Activated CD8-positive, alpha-beta T cell treated with anti-CD3 and anti-CD28 coated beads for 36 hours (primary cell): ENCODE data around the gene CR2. TPM values are rescaled to one million over a fixed set of nuclear protein-coding genes. Genes with fewer than 3 reads are reported as not detected.
"Not testable (repeated sequence)": the region's sequence is repeated elsewhere in the genome, so short reads cannot be mapped to it uniquely, and the experiment has no call there.

ENCODE experiments used
- ATAC-seq: fragments of 200-7000 bp; cut with Tn5 transposase; one replicate; pipeline ENCODE4 v1.10.0; 2021; ENCODE audit warnings: mild to moderate bottlenecking, moderate library complexity
- CTCF ChIA-PET: fragments of 350-600 bp; sonication (Branson Sonifier 250); formaldehyde crosslinking; loops from one replicate; lab custom pipeline; 2021; ENCODE audit warnings: antibody characterized with exemption; lab: Charles Lee
- POLR2A ChIA-PET: fragments of 350-600 bp; sonication (Branson Sonifier 250); formaldehyde crosslinking; loops from one replicate; lab custom pipeline; 2021; ENCODE audit warnings: antibody characterized with exemption; lab: Charles Lee
- DNase-seq: peaks from one replicate; pipeline ENCODE4 v3.0.0-alpha.2; 2020
- H3K27ac Mint-ChIP-seq: one replicate; pipeline ENCODE4 v1.8.0; 2021; ENCODE audit warnings: mild to moderate bottlenecking, mixed read lengths
- H3K27me3 Mint-ChIP-seq: one replicate; pipeline ENCODE4 v1.8.0; 2021; ENCODE audit warnings: mixed read lengths
- H3K36me3 Mint-ChIP-seq: one replicate; pipeline ENCODE4 v1.8.0; 2021; ENCODE audit warnings: low read depth, mixed read lengths
- H3K4me1 Mint-ChIP-seq: one replicate; pipeline ENCODE4 v1.8.0; 2021; ENCODE audit warnings: low read depth, mixed read lengths
- H3K4me3 Mint-ChIP-seq: one replicate; pipeline ENCODE4 v1.8.0; 2021; ENCODE audit warnings: mild to moderate bottlenecking, moderate library complexity, mixed read lengths
- H3K9me3 Mint-ChIP-seq: one replicate; pipeline ENCODE4 v1.8.0; 2021; ENCODE audit warnings: mixed read lengths
- intact Hi-C: fragments of 100-400 bp; cut with micrococcal nuclease; formaldehyde crosslinking; loops from one replicate; pipeline ENCODE4 v1.10.0; 2022
- total RNA-seq, 2 experiments: library from RNA; stranded (reverse); gene quantifications; one replicate each; pipeline ENCODE4 v1.2.3, GENCODE V29; 2021
- TF ChIP-seq, protein P1 (sequence below): fragments of 200-600 bp; IDR thresholded peaks from one replicate; pipeline ENCODE4 v1.8.0; 2022; ENCODE audit warnings: antibody characterized with exemption, mild to moderate bottlenecking

CR2 gene
- total RNA-seq, 2 experiments from 2014 or later, result 1.9 to 2.1 TPM

DNA sequence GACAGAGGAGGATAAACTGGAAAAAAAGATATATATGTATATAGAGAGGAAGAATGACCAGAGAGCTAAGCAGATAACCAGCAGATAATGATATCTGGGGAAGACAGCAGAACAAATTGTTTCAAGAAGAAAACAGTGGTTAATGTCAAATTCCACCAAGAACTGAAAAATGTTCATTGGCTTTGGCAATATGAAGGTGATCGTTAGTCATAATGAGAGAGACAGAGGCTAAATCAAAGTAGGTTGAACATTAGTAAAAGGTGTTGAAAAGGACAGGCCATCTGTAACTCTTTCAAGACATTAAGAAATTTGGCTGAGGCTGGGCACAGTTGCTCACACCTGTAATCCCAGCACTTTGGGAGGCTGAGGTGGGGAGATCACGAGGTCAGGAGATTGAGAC, 25.3 kb upstream of the CR2 start:
- H3K27ac Mint-ChIP-seq, result no peak overlapping the region
- intact Hi-C loops, result no loop called here
- ATAC-seq (no peak), DNase-seq (no peak)
- H3K36me3 Mint-ChIP-seq, result no peaks in the 10 kb centered on the region
- H3K27me3 Mint-ChIP-seq, result peaks cover 5% of the 10 kb centered on the region
- ChIA-PET POLR2A (no interaction called here), CTCF (no interaction called here)
- H3K4me3 Mint-ChIP-seq, result no peak overlapping the region
- TF ChIP-seq, protein P1, sequence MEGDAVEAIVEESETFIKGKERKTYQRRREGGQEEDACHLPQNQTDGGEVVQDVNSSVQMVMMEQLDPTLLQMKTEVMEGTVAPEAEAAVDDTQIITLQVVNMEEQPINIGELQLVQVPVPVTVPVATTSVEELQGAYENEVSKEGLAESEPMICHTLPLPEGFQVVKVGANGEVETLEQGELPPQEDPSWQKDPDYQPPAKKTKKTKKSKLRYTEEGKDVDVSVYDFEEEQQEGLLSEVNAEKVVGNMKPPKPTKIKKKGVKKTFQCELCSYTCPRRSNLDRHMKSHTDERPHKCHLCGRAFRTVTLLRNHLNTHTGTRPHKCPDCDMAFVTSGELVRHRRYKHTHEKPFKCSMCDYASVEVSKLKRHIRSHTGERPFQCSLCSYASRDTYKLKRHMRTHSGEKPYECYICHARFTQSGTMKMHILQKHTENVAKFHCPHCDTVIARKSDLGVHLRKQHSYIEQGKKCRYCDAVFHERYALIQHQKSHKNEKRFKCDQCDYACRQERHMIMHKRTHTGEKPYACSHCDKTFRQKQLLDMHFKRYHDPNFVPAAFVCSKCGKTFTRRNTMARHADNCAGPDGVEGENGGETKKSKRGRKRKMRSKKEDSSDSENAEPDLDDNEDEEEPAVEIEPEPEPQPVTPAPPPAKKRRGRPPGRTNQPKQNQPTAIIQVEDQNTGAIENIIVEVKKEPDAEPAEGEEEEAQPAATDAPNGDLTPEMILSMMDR, result no peak
- no peaks in the 10 kb centered on the region for H3K4me1 Mint-ChIP-seq
- H3K9me3 Mint-ChIP-seq, result no peaks in the 10 kb centered on the region

DNA sequence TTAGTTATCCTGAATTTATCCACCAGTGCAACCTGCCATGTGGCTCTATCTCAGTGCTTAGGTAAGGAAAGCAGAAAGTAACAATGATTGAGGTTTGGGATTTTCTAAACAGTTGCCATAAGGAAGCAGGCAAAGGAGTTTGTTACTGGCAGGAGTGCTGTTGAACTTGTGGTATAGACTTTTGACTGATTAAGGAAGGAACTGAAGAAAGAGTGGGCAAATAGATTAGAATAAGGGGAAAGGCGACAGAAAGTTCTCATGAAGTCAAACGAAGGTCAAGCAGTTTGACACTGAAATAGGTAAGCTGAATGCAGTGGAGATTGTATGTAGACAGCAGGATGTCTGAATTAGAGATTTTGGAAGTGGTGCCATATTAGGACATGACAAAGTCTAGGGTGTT, 24.2 kb upstream of the CR2 start:
- no peak for ATAC-seq
- H3K9me3 Mint-ChIP-seq, result no peaks in the 10 kb centered on the region
- intact Hi-C loops, result no loop called here

DNA sequence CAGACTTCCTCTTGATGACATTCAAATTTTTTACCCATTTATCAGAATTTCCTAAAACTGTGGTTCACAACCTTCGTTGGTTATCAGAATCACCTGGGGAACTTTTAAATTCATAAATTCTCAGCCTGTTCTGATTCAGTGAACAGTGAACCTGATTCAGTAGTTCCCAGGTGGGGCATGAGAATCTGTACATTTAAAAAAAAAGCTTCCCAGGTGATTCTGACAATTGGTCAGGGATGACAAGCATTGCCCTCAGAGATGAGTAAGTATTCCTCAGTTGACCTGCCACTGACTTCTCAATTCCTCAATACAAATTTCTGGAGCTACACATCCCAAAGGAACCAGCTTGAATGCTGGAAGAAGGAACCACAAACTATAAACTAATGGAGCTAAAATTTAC, 23.5 kb upstream of the CR2 start:
- peaks cover 3% of the 10 kb centered on the region for H3K4me1 Mint-ChIP-seq
- H3K27me3 Mint-ChIP-seq, result peaks cover 5% of the 10 kb centered on the region
- TF ChIP-seq, protein P1, result no peak
- intact Hi-C loops, result no loop called here
- ATAC-seq, result no peak
- DNase-seq, result no peak
- ChIA-PET POLR2A (interaction anchor here (0.7 kb wide), 1 partner anchor 403 kb away, joined by 3 read pairs; no protein-coding TSS in a partner anchor), CTCF (interaction anchor here (0.7 to 1.0 kb wide), 2 partner anchors 17 to 69 kb away, joined by 3 to 4 read pairs; no protein-coding TSS in a partner anchor)
- no peaks in the 10 kb centered on the region for H3K9me3 Mint-ChIP-seq
- no peak overlapping the region for H3K27ac Mint-ChIP-seq
- no peak overlapping the region for H3K4me3 Mint-ChIP-seq
- no peaks in the 10 kb centered on the region for H3K36me3 Mint-ChIP-seq

More for the DNA sequence above, 24.2 kb upstream of the CR2 start:
- H3K27ac Mint-ChIP-seq, result no peak overlapping the region
- ChIA-PET POLR2A (no interaction called here), CTCF (no interaction called here)
- DNase-seq, result no peak
- H3K36me3 Mint-ChIP-seq, result no peaks in the 10 kb centered on the region
- TF ChIP-seq, protein P1, result no peak
- H3K4me1 Mint-ChIP-seq, result no peaks in the 10 kb centered on the region
- no peak overlapping the region for H3K4me3 Mint-ChIP-seq
- peaks cover 5% of the 10 kb centered on the region for H3K27me3 Mint-ChIP-seq

DNA sequence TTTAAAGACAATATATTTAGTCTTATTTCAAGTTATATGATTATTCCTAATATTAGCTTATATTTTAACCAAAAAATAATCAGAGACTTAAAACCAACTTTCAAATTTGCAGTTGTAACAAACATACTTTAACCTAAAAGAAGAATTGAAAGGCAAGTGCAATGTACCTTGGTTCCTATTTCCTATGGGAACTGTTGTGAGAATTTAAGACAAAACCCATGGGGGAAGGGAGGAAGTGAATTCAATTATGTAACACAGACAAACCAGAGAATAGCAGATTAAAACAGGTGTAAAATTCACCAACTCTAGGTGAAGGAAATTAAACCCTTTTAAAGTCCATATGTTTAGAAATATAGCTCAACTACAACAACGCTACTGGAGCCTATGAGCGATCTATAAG, 22.6 kb upstream of the CR2 start:
- no peak for DNase-seq
- no peaks in the 10 kb centered on the region for H3K9me3 Mint-ChIP-seq
- H3K27me3 Mint-ChIP-seq, result peaks cover 5% of the 10 kb centered on the region
- H3K4me1 Mint-ChIP-seq, result peaks cover 7% of the 10 kb centered on the region
- H3K27ac Mint-ChIP-seq, result no peak overlapping the region
- POLR2A ChIA-PET, result no interaction called here
- TF ChIP-seq, protein P1, result no peak
- intact Hi-C loops, result no loop called here
- ATAC-seq, result no peak
- no peaks in the 10 kb centered on the region for H3K36me3 Mint-ChIP-seq
- CTCF ChIA-PET, result interaction anchor here (1.0 to 1.3 kb wide), 2 partner anchors 24 to 68 kb away, joined by 3 read pairs; no protein-coding TSS in a partner anchor
- no peak overlapping the region for H3K4me3 Mint-ChIP-seq

DNA sequence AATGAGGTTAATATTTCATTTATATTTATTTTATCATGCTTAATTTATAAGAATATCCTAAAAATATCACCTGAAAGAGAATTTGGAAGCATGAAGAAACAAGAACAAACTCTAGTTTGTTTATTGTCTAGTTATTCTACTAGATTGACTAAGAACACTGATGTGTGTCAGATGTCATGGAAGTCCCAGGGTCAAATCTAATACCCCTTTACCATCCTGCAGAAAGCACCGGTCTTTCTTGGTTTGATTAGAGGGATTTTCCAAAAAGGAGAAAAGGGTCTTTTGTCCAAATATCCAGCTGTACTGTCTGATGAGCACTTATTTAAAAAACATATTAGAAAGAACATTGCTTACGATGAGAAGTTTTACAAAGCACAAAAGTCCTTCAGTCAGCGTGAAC, 20.7 kb upstream of the CR2 start:
- Mint-ChIP-seq H3K4me3 (no peak overlapping the region), H3K36me3 (no peaks in the 10 kb centered on the region), H3K27me3 (peaks cover 3% of the 10 kb centered on the region), H3K9me3 (peaks cover 2% of the 10 kb centered on the region), H3K27ac (no peak overlapping the region), H3K4me1 (peaks cover 7% of the 10 kb centered on the region)
- ChIA-PET CTCF (interaction anchor here (0.8 kb wide), 1 partner anchor 12 kb away, joined by 3 read pairs; no protein-coding TSS in a partner anchor), POLR2A (interaction anchor here (1.0 kb wide), 1 partner anchor 21 kb away, joined by 3 read pairs; no protein-coding TSS in a partner anchor)
- intact Hi-C loops, result no loop called here
- TF ChIP-seq, protein P1, result no peak
- DNase-seq (no peak), ATAC-seq (no peak)

DNA sequence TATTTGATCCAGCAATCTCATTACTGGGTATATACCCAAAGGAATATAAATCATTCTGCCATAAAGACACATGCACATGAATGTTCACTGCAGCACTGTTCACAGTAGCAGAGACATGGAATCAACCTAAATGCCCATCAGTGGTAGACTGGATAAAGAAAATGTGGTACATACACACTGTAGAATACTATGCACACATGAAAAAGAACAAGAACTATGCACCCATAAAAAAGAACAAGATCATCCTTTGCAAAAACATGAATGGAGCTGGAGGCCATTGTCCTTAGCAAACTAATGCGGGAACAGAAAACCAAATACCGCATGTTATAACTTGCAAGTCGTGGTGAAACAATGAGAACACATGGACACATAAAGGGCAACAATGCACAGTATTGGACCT, 17.4 kb upstream of the CR2 start:
- H3K36me3 Mint-ChIP-seq, H3K4me3 Mint-ChIP-seq, H3K27me3 Mint-ChIP-seq, ATAC-seq, H3K9me3 Mint-ChIP-seq, DNase-seq, H3K27ac Mint-ChIP-seq, intact Hi-C loops, H3K4me1 Mint-ChIP-seq, POLR2A ChIA-PET: not testable (repeated sequence)
- CTCF ChIA-PET, result interaction anchor here (1.0 kb wide), 1 partner anchor 142 kb away, joined by 3 read pairs; no protein-coding TSS in a partner anchor
